Panc1 (cell line): Measurements from ENCODE around the gene MRGPRX1. TPM values are rescaled to one million over a fixed set of nuclear protein-coding genes. Genes with fewer than 3 reads are reported as not detected.
"Not testable (repeated sequence)": the region's sequence is repeated elsewhere in the genome, so short reads cannot be mapped to it uniquely, and the experiment has no call there.

Experiments used
- ATAC-seq: fragments of 200-7000 bp; cut with Tn5 transposase; 2 replicates; pipeline ENCODE4 v1.9.1; 2020; ENCODE audit warnings: mild to moderate bottlenecking, moderate library complexity
- BruUV-seq: library from RNA; stranded (reverse); fragments of 400-500 nt; replicated peaks from 2 replicates; lab custom pipeline; 2021; lab: Mats Ljungman, UMichigan
- CTCF ChIA-PET: fragments of 300-600 bp; sonication (Branson Sonifier 250); formaldehyde crosslinking; loops from one replicate; lab custom pipeline; 2022; ENCODE audit warnings: antibody characterized with exemption; lab: Charles Lee
- POLR2A ChIA-PET: fragments of 300-600 bp; sonication (Branson Sonifier 250); formaldehyde crosslinking; loops from one replicate; lab custom pipeline; 2022; ENCODE audit warnings: antibody characterized with exemption; lab: Charles Lee
- DNase-seq: peaks from one replicate; pipeline ENCODE4 v3.0.0-alpha.2; 2010; ENCODE audit warnings: low read depth, low spot score
- H3K27ac ChIP-seq: 2 replicates; pipeline ENCODE4 v1.5.1; 2011; ENCODE audit warnings: mild to moderate bottlenecking, low read length, inconsistent platforms
- H3K27me3 ChIP-seq: fragments of 200-500 bp; sonication (Bioruptor generic); 2 replicates; pipeline ENCODE4 v1.6.0; 2014; ENCODE audit warnings: low read length, inconsistent platforms; ENCODE audit not compliant: control insufficient read depth, insufficient read depth
- H3K36me3 ChIP-seq: fragments of 200-500 bp; sonication (Bioruptor generic); 2 replicates; pipeline ENCODE4 v1.5.1; 2014; ENCODE audit warnings: inconsistent platforms, mild to moderate bottlenecking, low read length, moderate library complexity; ENCODE audit not compliant: control insufficient read depth, insufficient read depth
- H3K4me1 ChIP-seq: 2 replicates; pipeline ENCODE4 v1.5.1; 2011; ENCODE audit warnings: inconsistent platforms, mild to moderate bottlenecking, low read length, moderate library complexity; ENCODE audit not compliant: control insufficient read depth, insufficient read depth
- H3K4me3 ChIP-seq, 2 experiments: 2 replicates each; pipeline ENCODE4 v1.5.1; 2011 to 2012; ENCODE audit warnings: low read depth in 2 of 2, low read length in 2 of 2, mild to moderate bottlenecking in 2 of 2, inconsistent platforms in 1 of 2, moderate library complexity in 1 of 2
- H3K9me3 ChIP-seq: fragments of 200-500 bp; sonication (Bioruptor generic); 2 replicates; pipeline ENCODE4 v1.5.1; 2014; ENCODE audit warnings: low read depth, mild to moderate bottlenecking, inconsistent platforms, low read length, moderate library complexity; ENCODE audit not compliant: control insufficient read depth, insufficient read depth
- CTCF ChIP-seq: fragments of 450-650 bp; IDR thresholded peaks from 2 replicates; pipeline ENCODE4 v1.5.1; 2017; ENCODE audit warnings: mild to moderate bottlenecking
- POLR2AphosphoS5 ChIP-seq: IDR thresholded peaks from 2 replicates; pipeline ENCODE4 v1.6.1; 2012; ENCODE audit warnings: mild to moderate bottlenecking, low read depth, low read length, moderate library complexity
- SIN3A ChIP-seq: IDR thresholded peaks from 2 replicates; pipeline ENCODE4 v1.6.1; 2012; ENCODE audit warnings: low read depth, mild to moderate bottlenecking, low read length, moderate library complexity, borderline replicate concordance; ENCODE audit not compliant: insufficient read depth
- TCF7L2 ChIP-seq: IDR thresholded peaks from 2 replicates; pipeline ENCODE4 v1.6.1; 2011; ENCODE audit warnings: mild to moderate bottlenecking, low read depth, low read length, inconsistent platforms
- in situ Hi-C: cut with HindIII; loops from 2 replicates; pipeline ENCODE4 v1.10.0; 2016; ENCODE audit warnings: low sequenced_read_pairs, low pct_unique_long_range_greater_than_20kb
- intact Hi-C: fragments of 100-400 bp; cut with micrococcal nuclease; formaldehyde crosslinking; loops from one replicate; pipeline ENCODE4 v1.10.0; 2022; ENCODE audit not compliant: unreplicated experiment
- total RNA-seq: library from RNA; stranded (reverse); gene quantifications from one replicate; pipeline ENCODE4 v1.2.1, GENCODE V29; 2021; ENCODE audit not compliant: unreplicated experiment
- TF ChIP-seq, protein P1 (sequence below), 2 experiments: IDR thresholded peaks; 2 replicates each; pipeline ENCODE4 v1.6.1; 2011 to 2012; ENCODE audit warnings: low read depth in 2 of 2, control low read depth in 1 of 2, low read length in 1 of 2, mild to moderate bottlenecking in 1 of 2, moderate library complexity in 1 of 2; ENCODE audit not compliant: insufficient read depth in 1 of 2

The MRGPRX1 gene
- total RNA-seq, 1 experiment from 2014 or later = not detected

- ATAC-seq (no peak), DNase-seq (no peak)
- Histone ChIP-seq H3K9me3 (no peaks in the 10 kb centered on the region), H3K4me3 (no peak overlapping the region), H3K27ac (no peak overlapping the region), H3K27me3 (peaks cover 16% of the 10 kb centered on the region), H3K36me3 (no peaks in the 10 kb centered on the region), H3K4me1 (no peaks in the 10 kb centered on the region)
- POLR2A ChIA-PET = no interaction called here
- BruUV-seq = no TSS peak
- intact Hi-C loops = no loop called here
- TF ChIP-seq SIN3A (no peak), POLR2AphosphoS5 (no peak), TCF7L2 (no peak), CTCF (no peak)
- TF ChIP-seq, protein P1, sequence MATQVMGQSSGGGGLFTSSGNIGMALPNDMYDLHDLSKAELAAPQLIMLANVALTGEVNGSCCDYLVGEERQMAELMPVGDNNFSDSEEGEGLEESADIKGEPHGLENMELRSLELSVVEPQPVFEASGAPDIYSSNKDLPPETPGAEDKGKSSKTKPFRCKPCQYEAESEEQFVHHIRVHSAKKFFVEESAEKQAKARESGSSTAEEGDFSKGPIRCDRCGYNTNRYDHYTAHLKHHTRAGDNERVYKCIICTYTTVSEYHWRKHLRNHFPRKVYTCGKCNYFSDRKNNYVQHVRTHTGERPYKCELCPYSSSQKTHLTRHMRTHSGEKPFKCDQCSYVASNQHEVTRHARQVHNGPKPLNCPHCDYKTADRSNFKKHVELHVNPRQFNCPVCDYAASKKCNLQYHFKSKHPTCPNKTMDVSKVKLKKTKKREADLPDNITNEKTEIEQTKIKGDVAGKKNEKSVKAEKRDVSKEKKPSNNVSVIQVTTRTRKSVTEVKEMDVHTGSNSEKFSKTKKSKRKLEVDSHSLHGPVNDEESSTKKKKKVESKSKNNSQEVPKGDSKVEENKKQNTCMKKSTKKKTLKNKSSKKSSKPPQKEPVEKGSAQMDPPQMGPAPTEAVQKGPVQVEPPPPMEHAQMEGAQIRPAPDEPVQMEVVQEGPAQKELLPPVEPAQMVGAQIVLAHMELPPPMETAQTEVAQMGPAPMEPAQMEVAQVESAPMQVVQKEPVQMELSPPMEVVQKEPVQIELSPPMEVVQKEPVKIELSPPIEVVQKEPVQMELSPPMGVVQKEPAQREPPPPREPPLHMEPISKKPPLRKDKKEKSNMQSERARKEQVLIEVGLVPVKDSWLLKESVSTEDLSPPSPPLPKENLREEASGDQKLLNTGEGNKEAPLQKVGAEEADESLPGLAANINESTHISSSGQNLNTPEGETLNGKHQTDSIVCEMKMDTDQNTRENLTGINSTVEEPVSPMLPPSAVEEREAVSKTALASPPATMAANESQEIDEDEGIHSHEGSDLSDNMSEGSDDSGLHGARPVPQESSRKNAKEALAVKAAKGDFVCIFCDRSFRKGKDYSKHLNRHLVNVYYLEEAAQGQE (IDR thresholded peaks at IDR 0.05; ENCODE audit: insufficient read depth in 1 of 2, low read depth in 2 of 2, low read length in 1 of 2) = no peak
- CTCF ChIA-PET = no interaction called here
- in situ Hi-C loops = no loop called here
These were observed 26.3 kb downstream of the MRGPRX1 start for GRCh38 chr11:18912883-18913282.

DNA sequence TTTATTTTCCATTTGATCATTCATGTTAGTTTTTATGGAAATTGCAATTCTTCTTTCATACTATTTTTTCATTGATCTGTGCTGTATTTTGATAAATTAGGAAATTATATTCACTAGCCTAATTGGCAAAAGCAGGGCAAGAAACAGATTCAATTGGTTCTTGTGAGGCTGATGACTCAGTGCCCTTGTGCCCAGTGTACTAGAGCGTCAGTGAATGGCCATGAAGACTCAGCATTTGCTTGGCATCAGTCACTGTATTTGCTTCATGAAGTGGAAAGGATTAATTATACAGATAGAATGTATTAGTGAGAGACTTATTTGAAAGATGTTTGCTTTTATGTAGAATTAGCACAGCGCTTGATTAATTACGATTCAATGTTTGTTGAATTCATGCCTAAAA lies 31.8 kb downstream of the MRGPRX1 start:
- no TSS peak for BruUV-seq
- ChIA-PET POLR2A (no interaction called here), CTCF (no interaction called here)
- H3K27me3 ChIP-seq = peaks cover 13% of the 10 kb centered on the region
- H3K4me3 ChIP-seq = no peak overlapping the region
- DNase-seq (no peak), ATAC-seq (no peak)
- H3K4me1 ChIP-seq = no peaks in the 10 kb centered on the region
- no peak overlapping the region for H3K27ac ChIP-seq
- no peaks in the 10 kb centered on the region for H3K9me3 ChIP-seq
- TF ChIP-seq, protein P1 (IDR thresholded peaks at IDR 0.05; ENCODE audit: insufficient read depth in 1 of 2, low read depth in 2 of 2, low read length in 1 of 2) = no peak
- TF ChIP-seq SIN3A = no peak
- TF ChIP-seq TCF7L2 = no peak
- no peak for TF ChIP-seq POLR2AphosphoS5
- no peak for TF ChIP-seq CTCF
- intact Hi-C loops = no loop called here
- no peaks in the 10 kb centered on the region for H3K36me3 ChIP-seq
- in situ Hi-C loops = no loop called here

GRCh38 chr11:18900637-18901036 lies 38.6 kb downstream of the MRGPRX1 start:
- ATAC-seq, H3K4me3 ChIP-seq, in situ Hi-C loops, H3K27ac ChIP-seq, intact Hi-C loops, BruUV-seq, H3K27me3 ChIP-seq, CTCF ChIA-PET, H3K4me1 ChIP-seq, DNase-seq, H3K36me3 ChIP-seq, H3K9me3 ChIP-seq, POLR2A ChIA-PET: not testable (repeated sequence)

DNA sequence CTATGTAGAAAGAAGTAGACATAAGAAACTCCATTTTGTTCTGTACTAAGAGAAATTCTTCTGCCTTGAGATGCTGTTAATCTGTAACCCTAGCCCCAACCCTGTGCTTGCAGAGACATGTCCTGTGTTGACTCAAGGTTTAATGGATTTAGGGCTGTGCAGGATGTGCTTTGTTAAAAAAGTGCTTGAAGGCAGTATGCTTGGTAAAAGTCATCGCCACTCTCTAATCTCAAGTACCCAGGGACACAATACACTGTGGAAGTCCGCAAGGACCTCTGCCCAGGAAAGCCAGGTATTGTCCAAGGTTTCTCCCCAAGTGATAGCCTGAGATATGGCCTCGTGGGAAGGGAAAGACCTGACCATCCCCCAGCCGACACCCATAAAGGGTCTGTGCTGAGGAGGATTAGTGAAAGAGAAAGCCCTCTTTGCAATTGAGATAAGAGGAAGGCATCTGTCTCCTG lies 39.0 kb downstream of the MRGPRX1 start:
- H3K27ac ChIP-seq, CTCF ChIA-PET, BruUV-seq, H3K36me3 ChIP-seq, H3K9me3 ChIP-seq, H3K4me3 ChIP-seq, H3K27me3 ChIP-seq, H3K4me1 ChIP-seq, in situ Hi-C loops, ATAC-seq, POLR2A ChIA-PET, DNase-seq, intact Hi-C loops: not testable (repeated sequence)
